Anterior cingulate cortex (tissue), 58 donors: ENCODE data around the gene LRRK1.
A peak's percentile ranks its signal among the peaks of the same experiment; 100 is the strongest.

Source experiments
- DNase-seq, 58 donors: peaks; one replicate each; lab custom pipeline; 2025; lab: John Stamatoyannopoulos, UW

Gene LRRK1

GRCh38 chr15:101119181-101119580 lies 200.0 kb downstream of the LRRK1 start:
- peak in 1 of 58 donors; percentile 24 for DNase-seq
